ENCODE data around the gene LMO4. TPM values are rescaled to one million over a fixed set of nuclear protein-coding genes. Genes with fewer than 3 reads are reported as not detected.

Gene LMO4
- total RNA-seq, 2 experiments from 2014 or later, result 35.1 to 36.8 TPM

DNA sequence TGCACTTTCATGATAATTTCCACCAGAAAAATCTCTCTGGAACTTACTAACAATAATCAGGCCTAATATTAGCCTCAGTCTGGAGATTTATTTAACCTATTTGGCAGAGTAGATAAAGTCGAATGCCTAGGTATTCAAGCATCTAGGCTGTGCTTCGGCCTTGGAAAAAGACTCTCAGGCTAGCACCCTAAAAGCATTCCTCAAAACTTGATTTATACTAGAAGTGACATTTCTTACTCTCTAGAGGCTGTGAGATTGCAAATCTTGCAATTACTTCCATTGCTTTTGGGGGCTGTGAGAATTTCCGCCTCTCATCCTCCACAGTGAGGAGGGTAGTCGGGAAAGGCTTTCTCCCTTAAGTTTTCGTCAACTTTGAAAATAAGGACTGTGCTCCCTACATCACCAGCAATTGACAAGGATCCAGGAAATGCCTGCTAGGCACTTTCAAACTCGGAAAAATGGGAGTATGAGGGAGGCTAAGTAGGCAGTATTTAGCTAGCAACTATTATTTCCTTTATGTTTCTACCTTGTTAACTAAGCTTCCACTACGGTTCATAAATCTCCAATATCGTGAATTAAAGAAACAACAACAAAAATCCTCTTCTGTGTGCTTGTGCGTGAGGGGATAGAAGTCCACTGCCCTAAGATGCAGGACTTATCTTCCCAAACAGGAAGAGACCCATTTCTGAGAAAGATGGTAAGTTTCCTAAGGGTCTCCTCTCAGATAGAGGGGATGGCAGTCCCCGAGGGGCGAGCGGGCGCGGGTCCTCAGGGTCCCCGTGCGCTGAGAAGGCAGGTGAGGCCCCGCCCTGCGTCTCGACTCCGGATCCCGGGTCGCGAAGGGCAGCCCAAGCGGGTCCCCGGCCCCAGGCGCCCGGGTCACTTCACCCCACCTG, 1.1 kb upstream of the LMO4 start:
- H3K4me3 Mint-ChIP-seq, result peak overlapping the region; percentile 76
- intact Hi-C loops (cut with micrococcal nuclease), result loop anchor here (5.0 to 10.0 kb wide), 2 partner anchors 175 to 627 kb away; no protein-coding TSS in a partner anchor
- POLR2A ChIA-PET, result interaction anchor here (0.6 to 2.0 kb wide), 5 partner anchors 76 to 626 kb away, joined by 3 to 7 read pairs (median 3); no protein-coding TSS in a partner anchor
- H3K36me3 Mint-ChIP-seq (ENCODE audit: low read depth), result peaks cover 13% of the 10 kb centered on the region
- H3K27me3 Mint-ChIP-seq, result peaks cover 2% of the 10 kb centered on the region
- DNase-seq (no peak), ATAC-seq (no peak)
- no peaks in the 10 kb centered on the region for H3K9me3 Mint-ChIP-seq
- TF ChIP-seq, protein P1, sequence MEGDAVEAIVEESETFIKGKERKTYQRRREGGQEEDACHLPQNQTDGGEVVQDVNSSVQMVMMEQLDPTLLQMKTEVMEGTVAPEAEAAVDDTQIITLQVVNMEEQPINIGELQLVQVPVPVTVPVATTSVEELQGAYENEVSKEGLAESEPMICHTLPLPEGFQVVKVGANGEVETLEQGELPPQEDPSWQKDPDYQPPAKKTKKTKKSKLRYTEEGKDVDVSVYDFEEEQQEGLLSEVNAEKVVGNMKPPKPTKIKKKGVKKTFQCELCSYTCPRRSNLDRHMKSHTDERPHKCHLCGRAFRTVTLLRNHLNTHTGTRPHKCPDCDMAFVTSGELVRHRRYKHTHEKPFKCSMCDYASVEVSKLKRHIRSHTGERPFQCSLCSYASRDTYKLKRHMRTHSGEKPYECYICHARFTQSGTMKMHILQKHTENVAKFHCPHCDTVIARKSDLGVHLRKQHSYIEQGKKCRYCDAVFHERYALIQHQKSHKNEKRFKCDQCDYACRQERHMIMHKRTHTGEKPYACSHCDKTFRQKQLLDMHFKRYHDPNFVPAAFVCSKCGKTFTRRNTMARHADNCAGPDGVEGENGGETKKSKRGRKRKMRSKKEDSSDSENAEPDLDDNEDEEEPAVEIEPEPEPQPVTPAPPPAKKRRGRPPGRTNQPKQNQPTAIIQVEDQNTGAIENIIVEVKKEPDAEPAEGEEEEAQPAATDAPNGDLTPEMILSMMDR (IDR thresholded peaks at IDR 0.05), result no peak
- H3K4me1 Mint-ChIP-seq (ENCODE audit: low read depth), result peaks cover 23% of the 10 kb centered on the region
- CTCF ChIA-PET, result interaction anchor here (1.2 to 3.8 kb wide), 8 partner anchors 11 to 626 kb away, joined by 3 to 25 read pairs (median 6); no protein-coding TSS in a partner anchor
- H3K27ac Mint-ChIP-seq, result peak overlapping the region; percentile 88

DNA sequence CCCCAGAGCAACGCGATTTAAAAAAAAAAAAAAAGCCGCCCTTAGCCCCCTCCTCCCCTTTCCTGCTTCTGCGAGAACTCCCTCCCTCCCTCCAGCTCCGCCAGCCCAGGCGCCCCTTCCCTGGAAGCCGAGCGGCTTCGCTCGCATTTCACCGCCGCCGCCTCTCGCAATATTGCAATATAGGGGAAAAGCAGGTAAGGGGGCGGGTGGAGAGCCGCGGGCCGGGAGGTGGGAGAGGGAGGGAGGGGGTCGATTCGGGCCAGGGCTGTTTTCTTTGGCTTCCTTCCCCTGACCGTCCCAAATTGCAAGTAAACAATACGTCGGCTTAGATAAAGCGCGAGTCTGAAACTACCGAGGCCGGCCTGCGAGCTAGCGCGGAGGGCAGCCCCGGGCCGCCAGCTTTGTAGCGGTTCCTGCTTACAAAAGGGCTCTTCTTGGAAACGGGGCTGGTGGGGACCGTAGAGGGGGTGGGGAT, 408 bp downstream of the LMO4 start:
- Mint-ChIP-seq H3K27me3 (peaks cover 2% of the 10 kb centered on the region), H3K4me3 (peak overlapping the region; percentile 87), H3K27ac (peak overlapping the region; percentile 94), H3K4me1 (ENCODE audit: low read depth) (peaks cover 37% of the 10 kb centered on the region), H3K9me3 (no peaks in the 10 kb centered on the region), H3K36me3 (ENCODE audit: low read depth) (peaks cover 25% of the 10 kb centered on the region)
- TF ChIP-seq, protein P1 (IDR thresholded peaks at IDR 0.05), result no peak
- ATAC-seq (peak; percentile 35), DNase-seq (peak; percentile 78)
- intact Hi-C loops (cut with micrococcal nuclease), result loop anchor here (5.0 to 10.0 kb wide), 2 partner anchors 177 to 626 kb away; no protein-coding TSS in a partner anchor
- POLR2A ChIA-PET, result interaction anchor here (0.6 to 2.0 kb wide), 7 partner anchors 74 to 625 kb away, joined by 3 to 7 read pairs (median 3); no protein-coding TSS in a partner anchor
- CTCF ChIA-PET, result interaction anchor here (1.3 kb wide), 1 partner anchor 123 kb away, joined by 4 read pairs; no protein-coding TSS in a partner anchor

DNA sequence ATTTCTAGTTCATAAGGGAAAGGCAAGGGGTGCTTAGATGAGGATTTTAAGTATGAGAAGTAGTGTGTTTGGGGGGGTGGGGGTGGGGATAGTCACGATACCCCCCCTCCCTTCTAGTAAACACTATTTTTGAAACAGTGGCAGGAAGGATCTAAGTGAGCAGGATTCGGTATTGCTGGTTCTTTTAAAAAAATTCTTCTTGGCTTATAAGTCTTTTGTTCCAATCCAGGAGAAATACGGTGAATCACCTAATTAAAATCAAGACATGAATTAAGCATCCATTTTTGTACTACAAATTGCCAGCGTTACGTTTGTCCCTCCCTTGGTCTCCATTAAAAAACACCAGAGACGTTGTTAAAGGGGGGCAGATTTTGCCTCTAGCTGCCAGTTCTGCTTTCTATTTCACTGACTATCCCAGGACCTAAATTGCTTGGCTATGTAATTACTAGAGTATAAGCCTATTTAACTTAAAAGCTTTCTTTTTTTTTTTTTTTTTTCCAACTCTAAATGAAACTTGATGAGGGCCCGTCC, 911 bp downstream of the LMO4 start:
- H3K4me1 Mint-ChIP-seq (ENCODE audit: low read depth), result peaks cover 41% of the 10 kb centered on the region

DNA sequence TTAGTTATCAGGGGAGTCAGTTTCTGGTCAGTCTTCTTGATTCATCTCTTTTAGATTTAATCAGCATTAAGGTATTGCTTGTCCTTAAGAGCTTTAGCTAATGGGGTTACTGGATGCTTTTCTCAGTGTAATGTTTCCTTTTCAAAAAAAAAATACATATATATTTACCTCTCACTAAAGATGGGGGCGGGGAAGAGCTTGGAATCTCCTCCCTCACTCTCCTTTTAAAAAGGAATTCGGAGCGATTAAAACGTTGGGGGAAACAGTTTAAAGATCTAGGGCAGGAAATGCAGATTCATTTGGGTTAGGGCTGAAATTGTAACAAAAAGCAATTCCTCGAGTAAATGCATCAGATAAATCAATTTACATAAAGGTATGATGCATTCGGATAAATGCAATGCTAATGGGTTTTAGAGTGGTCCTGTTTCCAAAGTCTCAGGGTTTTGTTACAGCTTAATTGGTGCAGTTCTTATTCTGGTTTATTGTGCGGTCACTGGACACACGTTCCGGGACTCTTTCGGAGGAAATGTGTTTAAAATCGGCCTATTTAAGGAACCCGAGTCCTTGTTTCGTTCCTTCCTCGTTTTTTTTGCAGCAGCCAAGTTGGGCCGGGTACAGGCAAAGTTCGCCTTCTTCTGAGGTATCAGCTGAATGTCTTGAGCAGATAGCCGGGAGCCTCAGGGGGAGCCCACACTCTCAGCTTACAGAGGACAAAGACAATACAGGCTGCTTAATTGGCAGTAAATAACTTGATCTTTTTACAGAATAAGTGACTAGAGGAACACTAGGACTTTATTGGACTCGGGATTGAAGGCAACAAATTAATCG, 1.6 kb downstream of the LMO4 start:
- Mint-ChIP-seq H3K4me3 (peak overlapping the region; percentile 87), H3K4me1 (ENCODE audit: low read depth) (peaks cover 44% of the 10 kb centered on the region), H3K27me3 (peaks cover 2% of the 10 kb centered on the region), H3K9me3 (no peaks in the 10 kb centered on the region), H3K27ac (peak overlapping the region; percentile 94), H3K36me3 (ENCODE audit: low read depth) (peaks cover 27% of the 10 kb centered on the region)
- ATAC-seq (no peak), DNase-seq (peak; percentile 41)
- TF ChIP-seq, protein P1 (IDR thresholded peaks at IDR 0.05), result no peak
- CTCF ChIA-PET, result interaction anchor here (1.2 to 1.3 kb wide), 2 partner anchors 10 to 122 kb away, joined by 4 read pairs; no protein-coding TSS in a partner anchor
- intact Hi-C loops (cut with micrococcal nuclease), result no loop called here
- POLR2A ChIA-PET, result interaction anchor here (1.1 to 1.3 kb wide), 3 partner anchors 19 to 1562 kb away, joined by 3 to 4 read pairs (median 3); no protein-coding TSS in a partner anchor

More for the DNA sequence above, 911 bp downstream of the LMO4 start:
- peaks cover 2% of the 10 kb centered on the region for H3K27me3 Mint-ChIP-seq
- DNase-seq (peak; percentile 37), ATAC-seq (no peak)
- no peaks in the 10 kb centered on the region for H3K9me3 Mint-ChIP-seq
- intact Hi-C loops (cut with micrococcal nuclease), result loop anchor here (5.0 to 10.0 kb wide), 2 partner anchors 177 to 625 kb away; no protein-coding TSS in a partner anchor
- TF ChIP-seq, protein P1 (IDR thresholded peaks at IDR 0.05), result no peak
- peak overlapping the region; percentile 87 for H3K4me3 Mint-ChIP-seq
- ChIA-PET CTCF (interaction anchor here (1.2 to 1.3 kb wide), 2 partner anchors 9 to 123 kb away, joined by 4 read pairs; no protein-coding TSS in a partner anchor), POLR2A (interaction anchor here (1.1 to 2.0 kb wide), 5 partner anchors 20 to 1562 kb away, joined by 3 to 7 read pairs (median 3); no protein-coding TSS in a partner anchor)
- peak overlapping the region; percentile 94 for H3K27ac Mint-ChIP-seq
- H3K36me3 Mint-ChIP-seq (ENCODE audit: low read depth), result peaks cover 27% of the 10 kb centered on the region

Measured in activated CD8-positive, alpha-beta T cell treated with anti-CD3 and anti-CD28 coated beads for 36 hours (primary cell).